ENCODE results near the gene AKIRIN2. TPM values are rescaled to one million over a fixed set of nuclear protein-coding genes. Genes with fewer than 3 reads are reported as not detected.

Gene AKIRIN2
- total RNA-seq, 4 donors from 2014 or later, result 20.1 to 24.0 (median 21.9) TPM

GRCh38 chr6:87628424-87628823, 73.6 kb downstream of the AKIRIN2 start:
- WGBS, 2 donors, result 84 to 86% methylated on average over 2 of the region's 2 CpGs
- DNase-seq, result no peak
- Histone ChIP-seq H3K4me1 (no peaks in the 10 kb centered on the region), H3K27ac (no peak overlapping the region), H3K4me3 (replicated peaks in 1 of 3) (no peak overlapping the region), H3K36me3 (no peaks in the 10 kb centered on the region), H3K27me3 (no peaks in the 10 kb centered on the region), H3K9me3 (no peaks in the 10 kb centered on the region)
- intact Hi-C loops (cut with DNase I), result no loop called here
- TF ChIP-seq POLR2A (IDR thresholded peaks at IDR 0.05), result no peak
- TF ChIP-seq CTCF (IDR thresholded peaks at IDR 0.05), result no peak

Small RNA genes within 50 kb of the gene (small RNA-seq; reads per million reads assigned to genes)
- not detected for gene RF01210

Other genes with a start within 250 kb of the AKIRIN2 start
- gene SLC35A1, start 229.3 kb downstream of the AKIRIN2 start, total RNA-seq, result 10 to 100 TPM; 13.2 to 23.2 (median 18.7) TPM
- gene RARS2, start 112.2 kb downstream of the AKIRIN2 start, total RNA-seq, result 10 to 100 TPM; 28.4 to 38.7 (median 30.4) TPM
- 10 to 100 TPM; 18.3 to 33.6 (median 23.7) TPM for gene ORC3, start 112.1 kb downstream of the AKIRIN2 start, total RNA-seq